Left forelimb (tissue), 1 donor: ENCODE data around the gene KRT15.
"Not testable (repeated sequence)": the region's sequence is repeated elsewhere in the genome, so short reads cannot be mapped to it uniquely, and the experiment has no call there.

ENCODE experiments used
- DNase-seq: peaks from one replicate; pipeline ENCODE4 v3.0.0-alpha.2; 2018; ENCODE audit warnings: low spot score

Gene KRT15

GRCh38 chr17:41544491-41544892, 25.8 kb upstream of the KRT15 start:
- DNase-seq = no peak

- DNase-seq = not testable (repeated sequence)
Measured at GRCh38 chr17:41542786-41543185, 24.1 kb upstream of the KRT15 start.

- no peak for DNase-seq
Measured at GRCh38 chr17:41542357-41542756, 23.7 kb upstream of the KRT15 start.

GRCh38 chr17:41540921-41541625, 22.4 kb upstream of the KRT15 start:
- no peak for DNase-seq

DNA sequence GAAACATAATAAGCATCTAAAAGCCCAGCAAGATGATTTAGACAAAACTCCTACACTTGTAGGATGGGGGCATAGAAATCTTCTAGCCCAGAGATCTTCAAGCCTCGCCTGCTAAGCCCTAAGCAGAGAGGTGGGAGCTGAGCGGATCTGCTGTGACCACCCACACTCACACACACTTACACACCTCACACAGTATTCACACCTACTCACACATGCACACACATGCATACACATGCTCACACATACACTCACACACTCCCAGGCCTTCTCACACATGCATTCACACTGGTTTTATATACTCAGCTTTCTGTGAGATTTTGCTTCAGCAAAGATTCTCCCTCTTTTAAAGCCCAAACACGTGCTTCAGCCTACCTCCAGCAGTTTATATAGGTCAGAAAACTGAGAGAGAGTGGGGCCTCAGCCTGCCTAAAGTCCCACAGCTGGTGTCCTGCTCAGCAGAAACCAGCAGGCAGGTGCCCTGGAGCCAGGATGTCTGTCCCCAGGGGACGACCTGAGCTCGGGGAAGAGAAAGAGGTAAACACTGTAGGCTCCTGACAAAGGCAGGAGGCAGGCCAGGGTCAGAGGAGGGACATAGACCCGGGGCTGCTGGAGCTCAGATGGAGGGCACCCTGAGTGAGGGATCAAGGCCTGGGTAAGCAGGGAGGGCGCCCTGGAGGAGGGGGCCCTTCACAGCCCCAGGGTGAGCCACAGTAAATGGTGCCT, 21.4 kb upstream of the KRT15 start:
- DNase-seq = no peak

- DNase-seq = no peak
Measured at GRCh38 chr17:41539071-41539492, 20.4 kb upstream of the KRT15 start.

DNA sequence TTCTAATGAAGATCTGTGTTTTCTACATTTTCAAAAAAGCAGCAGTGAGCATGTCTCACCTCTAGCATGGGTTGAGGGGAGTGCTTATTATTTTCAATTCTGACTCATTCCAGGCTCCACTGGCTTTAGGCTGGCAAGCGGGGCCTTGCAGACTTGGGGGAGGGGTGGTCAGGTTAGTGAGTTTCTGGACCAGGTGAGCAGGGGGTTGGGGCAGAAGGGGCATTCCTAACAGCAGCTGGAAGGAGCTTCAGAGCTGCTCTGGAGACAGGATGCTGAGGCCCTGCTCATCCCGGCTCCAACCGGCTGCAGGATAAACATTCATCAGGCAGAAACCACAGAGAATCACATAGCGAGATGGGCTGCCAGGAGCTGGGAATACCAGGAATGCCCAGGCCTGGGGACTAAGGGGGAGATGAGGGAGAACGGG, 19.9 kb upstream of the KRT15 start:
- DNase-seq = no peak

GRCh38 chr17:41537990-41538389, 19.3 kb upstream of the KRT15 start:
- no peak for DNase-seq

DNA sequence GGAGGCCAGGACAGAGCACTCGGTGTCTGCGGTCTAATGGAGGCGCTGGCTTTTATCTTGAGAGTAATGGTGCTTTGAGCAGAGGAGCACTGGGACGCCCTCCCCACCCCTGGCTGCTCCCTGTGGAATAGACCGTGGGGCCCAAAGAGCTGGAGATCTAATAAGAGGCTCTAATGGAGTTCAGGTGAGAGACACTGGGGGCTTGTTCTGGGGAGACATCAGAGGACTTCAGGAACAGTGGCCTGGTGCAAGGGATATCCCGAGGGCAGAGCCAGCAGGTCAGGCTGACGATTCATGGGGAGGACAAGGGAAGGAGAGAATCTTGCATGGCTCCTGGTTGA, 18.9 kb upstream of the KRT15 start:
- DNase-seq = no peak

- no peak for DNase-seq
Measured at GRCh38 chr17:41536741-41537613, 18.3 kb upstream of the KRT15 start.

DNA sequence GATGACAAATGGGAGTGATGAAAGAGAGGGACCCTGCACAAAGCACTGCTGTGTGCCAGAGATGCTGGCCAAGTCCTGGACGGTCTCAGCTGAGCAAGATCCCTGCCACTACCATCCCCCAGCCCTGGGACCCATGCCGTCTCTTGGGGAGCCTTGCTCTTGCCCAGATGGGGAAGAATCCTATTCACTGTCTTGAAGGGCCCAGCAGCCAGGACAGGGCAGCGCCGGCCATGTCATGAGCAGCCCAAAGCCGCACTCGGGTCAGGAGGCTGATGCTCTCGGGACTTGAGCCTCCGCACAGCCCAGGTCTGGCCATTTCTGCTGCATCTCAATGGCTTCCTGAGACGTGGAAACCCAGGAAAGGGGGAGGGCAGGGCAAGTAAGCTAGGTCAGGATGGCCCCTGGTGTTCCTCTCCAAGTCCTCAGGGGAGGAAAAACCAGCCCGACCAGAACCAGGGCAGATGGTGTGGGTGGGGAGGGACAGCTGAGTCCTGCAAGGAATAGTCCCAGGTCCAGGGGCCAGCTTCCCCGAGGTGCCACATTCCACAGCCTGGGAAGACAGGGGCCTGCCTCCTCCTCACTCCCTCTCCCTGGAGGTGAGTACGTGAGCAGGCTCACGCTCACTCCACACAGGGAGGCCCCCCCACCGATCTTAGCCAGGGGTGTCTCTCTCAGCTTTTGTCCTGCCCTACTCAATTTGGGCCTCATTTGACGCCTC, 17.2 kb upstream of the KRT15 start:
- no peak for DNase-seq

DNA sequence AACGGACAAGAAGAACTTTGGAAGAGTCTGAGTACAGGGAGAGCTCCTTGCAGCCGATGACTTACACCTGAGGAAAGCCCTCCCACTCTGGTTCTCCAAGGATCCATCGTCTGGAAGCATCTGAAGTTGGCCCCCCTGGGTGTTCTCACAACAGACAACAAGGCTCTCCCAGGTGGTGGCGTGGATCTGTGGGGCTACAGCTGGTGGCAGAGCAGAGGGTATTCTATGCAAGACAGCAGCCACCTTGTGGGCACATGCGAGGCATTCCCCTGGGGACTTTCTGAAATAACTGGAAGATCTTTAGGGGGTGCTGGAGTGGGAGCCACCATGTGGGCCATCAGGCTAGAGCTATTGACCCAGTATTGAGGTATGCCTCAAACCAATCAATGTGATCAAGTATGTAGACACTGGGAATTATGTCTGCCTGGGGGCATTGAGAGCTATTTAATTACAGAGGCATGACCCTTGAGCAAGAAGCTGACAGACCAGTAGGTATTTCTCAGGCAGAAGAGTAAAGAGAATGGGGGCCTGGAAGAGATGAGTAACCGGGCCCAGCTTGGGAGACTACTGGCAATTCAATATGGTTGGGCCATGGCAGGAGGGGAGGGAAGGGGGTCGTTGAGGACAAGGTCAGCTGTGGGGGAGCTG, 16.3 kb upstream of the KRT15 start:
- DNase-seq = no peak

- DNase-seq = no peak
Measured at GRCh38 chr17:41533613-41534012, 14.9 kb upstream of the KRT15 start.

- DNase-seq = no peak
Measured at GRCh38 chr17:41532947-41533570, 14.4 kb upstream of the KRT15 start.

GRCh38 chr17:41531993-41532392, 13.3 kb upstream of the KRT15 start:
- no peak for DNase-seq

- DNase-seq = no peak
Measured at GRCh38 chr17:41530062-41531048, 11.7 kb upstream of the KRT15 start.

GRCh38 chr17:41529491-41529915, 10.8 kb upstream of the KRT15 start:
- no peak for DNase-seq

GRCh38 chr17:41528959-41529353, 10.3 kb upstream of the KRT15 start:
- DNase-seq = no peak

- DNase-seq = no peak
Measured at GRCh38 chr17:41527063-41528023, 8.7 kb upstream of the KRT15 start.
